Measurements from ENCODE around the gene TPM2.

Gene TPM2

DNA sequence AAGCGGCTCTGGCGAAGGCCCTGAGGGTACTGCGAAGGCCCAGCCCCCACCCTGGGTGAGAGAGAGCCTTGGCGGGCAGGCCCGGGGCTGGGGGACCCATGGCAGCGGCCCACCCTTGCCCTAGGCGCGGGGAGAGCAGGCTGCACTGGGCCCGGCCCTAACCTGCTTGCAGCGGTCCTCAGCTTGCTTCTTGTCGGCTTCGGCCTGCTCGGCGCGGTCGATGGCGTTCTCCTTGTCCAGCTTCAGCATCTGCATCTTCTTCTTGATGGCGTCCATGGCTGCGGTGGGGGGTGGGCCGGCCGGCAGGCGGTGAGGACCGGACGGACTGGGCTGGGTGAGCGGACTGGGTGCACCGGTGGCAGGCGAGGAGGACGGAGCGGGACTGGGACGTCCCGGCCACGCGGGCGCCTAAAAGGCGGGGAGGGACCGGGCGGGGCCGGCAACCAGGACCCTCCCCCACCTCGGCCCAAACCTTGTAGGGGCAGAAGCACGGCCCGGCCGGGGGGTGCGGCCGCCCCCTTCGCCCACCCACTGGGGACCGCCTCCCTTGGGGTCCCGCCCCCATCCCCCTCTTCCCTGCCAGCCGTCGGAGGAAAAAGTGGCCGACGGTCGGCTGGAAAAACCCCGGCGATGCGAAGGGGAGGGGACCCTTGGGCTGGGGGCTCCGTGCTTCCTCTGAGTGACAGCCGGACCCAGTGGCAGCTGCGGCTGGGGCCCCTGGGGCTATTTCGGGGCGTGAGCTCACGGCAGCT lies at the start of gene TPM2:
Gene TPM2, minus strand, starts transcription at position 384 of the 752 bp plus-strand sequence. Its CDS starts 108 bp downstream, at position 276.
- H3K9me3 Mint-ChIP-seq: no peaks in the 10 kb centered on the region
- H3K27me3 Mint-ChIP-seq: no peaks in the 10 kb centered on the region
- H3K4me1 Mint-ChIP-seq: peaks cover 20% of the 10 kb centered on the region
- peak; percentile 61 for ATAC-seq
- no peaks in the 10 kb centered on the region for H3K36me3 Mint-ChIP-seq
- H3K4me3 Mint-ChIP-seq: peak within 1 kb of the TSS; percentile 95
- peak within 1 kb of the TSS; percentile 83 for H3K27ac Mint-ChIP-seq

- no peaks in the 10 kb centered on the region for H3K9me3 Mint-ChIP-seq
- no peaks in the 10 kb centered on the region for H3K27me3 Mint-ChIP-seq
- peaks cover 28% of the 10 kb centered on the region for H3K4me1 Mint-ChIP-seq
- peaks cover 67% of the 10 kb centered on the region for H3K36me3 Mint-ChIP-seq
- ATAC-seq: no peak
- H3K27ac Mint-ChIP-seq: no peak overlapping the region
- H3K4me3 Mint-ChIP-seq: no peak overlapping the region
Measured at GRCh38 chr9:35738924-35739323, 49.2 kb upstream of the TPM2 start.

GRCh38 chr9:35738186-35738585 lies 48.5 kb upstream of the TPM2 start:
- Mint-ChIP-seq H3K9me3 (no peaks in the 10 kb centered on the region), H3K4me1 (peaks cover 23% of the 10 kb centered on the region)
- ATAC-seq: no peak

GRCh38 chr9:35737143-35737542 lies 47.4 kb upstream of the TPM2 start:
- H3K27ac Mint-ChIP-seq: no peak overlapping the region
- H3K36me3 Mint-ChIP-seq: peaks cover 52% of the 10 kb centered on the region
- H3K4me1 Mint-ChIP-seq: peaks cover 29% of the 10 kb centered on the region
- H3K4me3 Mint-ChIP-seq: no peak overlapping the region
- H3K27me3 Mint-ChIP-seq: no peaks in the 10 kb centered on the region
- no peaks in the 10 kb centered on the region for H3K9me3 Mint-ChIP-seq
- ATAC-seq: no peak

More at GRCh38 chr9:35738186-35738585, 48.5 kb upstream of the TPM2 start:
- Mint-ChIP-seq H3K36me3 (peaks cover 60% of the 10 kb centered on the region), H3K27ac (no peak overlapping the region), H3K27me3 (no peaks in the 10 kb centered on the region), H3K4me3 (no peak overlapping the region)

GRCh38 chr9:35736201-35736633 lies 46.5 kb upstream of the TPM2 start:
- H3K4me1 Mint-ChIP-seq: peaks cover 21% of the 10 kb centered on the region
- H3K27me3 Mint-ChIP-seq: no peaks in the 10 kb centered on the region
- H3K9me3 Mint-ChIP-seq: no peaks in the 10 kb centered on the region
- H3K36me3 Mint-ChIP-seq: peaks cover 43% of the 10 kb centered on the region
- no peak overlapping the region for H3K4me3 Mint-ChIP-seq
- no peak overlapping the region for H3K27ac Mint-ChIP-seq
- ATAC-seq: no peak

- no peak for ATAC-seq
- Mint-ChIP-seq H3K27ac (no peak overlapping the region), H3K9me3 (no peaks in the 10 kb centered on the region), H3K4me1 (peaks cover 21% of the 10 kb centered on the region), H3K36me3 (peaks cover 25% of the 10 kb centered on the region), H3K27me3 (no peaks in the 10 kb centered on the region), H3K4me3 (no peak overlapping the region)
Measured at GRCh38 chr9:35734096-35734495, 44.4 kb upstream of the TPM2 start.

GRCh38 chr9:35732800-35733541 lies 43.2 kb upstream of the TPM2 start:
- Mint-ChIP-seq H3K36me3 (peaks cover 14% of the 10 kb centered on the region), H3K27ac (no peak overlapping the region), H3K27me3 (no peaks in the 10 kb centered on the region), H3K4me3 (no peak overlapping the region), H3K9me3 (no peaks in the 10 kb centered on the region), H3K4me1 (peaks cover 21% of the 10 kb centered on the region)
- ATAC-seq: peak; percentile 57

DNA sequence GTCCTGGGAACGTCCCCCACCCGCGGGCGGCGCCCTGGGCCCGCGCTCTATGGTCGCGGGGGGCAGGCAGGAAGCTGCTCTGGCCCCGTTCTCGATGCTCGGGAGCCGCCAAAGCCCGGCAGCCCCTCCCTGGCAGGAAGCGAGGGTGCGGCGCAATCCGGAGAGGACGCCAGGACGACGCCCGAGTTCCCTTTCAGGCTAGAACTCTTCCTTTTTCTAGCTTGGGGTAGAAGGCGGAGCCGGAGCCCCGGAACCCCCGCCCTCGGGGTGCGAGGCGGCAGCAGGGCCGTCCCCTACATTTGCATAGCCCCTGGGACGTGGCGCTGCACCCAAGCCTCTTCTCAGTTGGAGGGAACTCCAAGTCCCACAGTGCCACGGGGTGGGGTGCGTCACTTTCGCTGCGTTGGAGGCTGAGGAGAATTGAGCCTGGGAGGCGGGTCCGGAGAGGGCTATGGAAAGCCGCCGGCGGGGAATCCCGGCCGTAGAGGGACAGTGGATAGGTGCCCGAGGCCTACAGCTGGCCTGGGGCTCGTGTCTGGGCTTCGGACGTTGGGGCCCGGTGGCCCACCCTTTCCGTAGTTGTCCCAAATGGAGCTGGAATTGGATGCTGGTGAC lies 42.6 kb upstream of the TPM2 start, which contains the start of the genes CREB3 and TLN1:
Gene CREB3, plus strand, starts transcription at position 482 of the 615 bp plus-strand sequence. Its CDS starts 107 bp downstream, at position 589.
Gene TLN1, minus strand, starts transcription at position 11 of the 615 bp plus-strand sequence. CDS start 6,501 bp downstream, outside the sequence.
- Mint-ChIP-seq H3K4me3 (no peak within 1 kb of the TSS), H3K27ac (no peak within 1 kb of the TSS), H3K36me3 (peaks cover 14% of the 10 kb centered on the region), H3K4me1 (peaks cover 21% of the 10 kb centered on the region), H3K9me3 (no peaks in the 10 kb centered on the region), H3K27me3 (no peaks in the 10 kb centered on the region)
- peak; percentile 96 for ATAC-seq

DNA sequence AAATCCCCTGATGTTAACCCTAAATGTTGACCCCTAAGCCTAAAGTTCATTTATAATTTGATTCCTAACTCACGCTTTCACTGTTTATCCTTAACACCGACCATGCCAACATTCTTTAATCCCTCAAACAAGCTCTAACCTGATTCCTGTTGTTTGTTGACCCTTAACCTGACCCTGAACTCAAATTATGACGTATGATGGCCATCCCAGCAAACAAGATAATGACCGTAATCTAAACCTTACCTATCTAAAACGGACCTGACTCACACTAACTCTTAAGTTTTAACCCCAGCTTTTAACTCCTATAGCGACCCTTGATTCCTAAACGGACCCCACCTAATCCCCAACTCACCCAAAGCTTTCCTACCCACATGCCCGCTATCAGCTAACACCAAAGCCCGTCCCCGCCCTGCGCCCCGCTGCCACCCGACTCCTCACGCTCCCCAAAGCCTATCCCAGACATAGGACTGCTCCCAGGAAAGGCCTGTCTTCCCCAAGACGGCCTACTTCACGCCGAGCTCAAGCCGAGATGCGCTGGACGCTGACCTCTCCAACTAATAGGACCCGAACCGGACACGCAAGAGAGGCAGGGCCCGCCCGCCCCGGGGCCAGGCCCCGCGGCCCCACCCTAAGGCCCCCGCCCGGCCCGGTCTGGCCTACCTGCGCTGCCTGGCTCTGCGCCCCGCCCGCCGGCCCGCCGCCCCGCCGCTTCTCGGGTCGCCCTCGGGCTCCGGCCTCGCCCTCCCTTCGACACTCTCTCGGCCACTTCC lies 41.9 kb upstream of the TPM2 start:
- Mint-ChIP-seq H3K4me3 (no peak overlapping the region), H3K27ac (no peak overlapping the region), H3K4me1 (peaks cover 21% of the 10 kb centered on the region), H3K36me3 (peaks cover 20% of the 10 kb centered on the region), H3K27me3 (no peaks in the 10 kb centered on the region), H3K9me3 (no peaks in the 10 kb centered on the region)
- no peak for ATAC-seq

DNA sequence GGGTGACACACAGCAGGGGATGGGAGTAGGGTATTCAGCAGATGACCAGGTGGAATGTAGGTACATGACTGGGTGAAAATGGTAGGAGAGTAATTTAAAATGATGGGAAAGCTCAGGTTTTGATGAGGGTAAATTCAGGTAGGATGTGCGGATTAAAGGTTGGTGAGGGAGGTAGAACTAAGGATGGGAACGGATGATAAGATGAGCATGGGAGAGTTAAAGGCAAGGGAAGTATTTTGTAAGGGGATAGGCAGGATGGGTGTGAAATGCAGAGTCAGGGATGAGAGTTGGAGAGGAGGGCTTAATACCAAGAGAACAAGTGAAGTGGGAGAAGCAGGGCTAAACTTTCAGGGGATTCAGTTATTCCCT lies 40.7 kb upstream of the TPM2 start:
- peaks cover 20% of the 10 kb centered on the region for H3K36me3 Mint-ChIP-seq
- H3K4me3 Mint-ChIP-seq: no peak overlapping the region
- no peak overlapping the region for H3K27ac Mint-ChIP-seq

DNA sequence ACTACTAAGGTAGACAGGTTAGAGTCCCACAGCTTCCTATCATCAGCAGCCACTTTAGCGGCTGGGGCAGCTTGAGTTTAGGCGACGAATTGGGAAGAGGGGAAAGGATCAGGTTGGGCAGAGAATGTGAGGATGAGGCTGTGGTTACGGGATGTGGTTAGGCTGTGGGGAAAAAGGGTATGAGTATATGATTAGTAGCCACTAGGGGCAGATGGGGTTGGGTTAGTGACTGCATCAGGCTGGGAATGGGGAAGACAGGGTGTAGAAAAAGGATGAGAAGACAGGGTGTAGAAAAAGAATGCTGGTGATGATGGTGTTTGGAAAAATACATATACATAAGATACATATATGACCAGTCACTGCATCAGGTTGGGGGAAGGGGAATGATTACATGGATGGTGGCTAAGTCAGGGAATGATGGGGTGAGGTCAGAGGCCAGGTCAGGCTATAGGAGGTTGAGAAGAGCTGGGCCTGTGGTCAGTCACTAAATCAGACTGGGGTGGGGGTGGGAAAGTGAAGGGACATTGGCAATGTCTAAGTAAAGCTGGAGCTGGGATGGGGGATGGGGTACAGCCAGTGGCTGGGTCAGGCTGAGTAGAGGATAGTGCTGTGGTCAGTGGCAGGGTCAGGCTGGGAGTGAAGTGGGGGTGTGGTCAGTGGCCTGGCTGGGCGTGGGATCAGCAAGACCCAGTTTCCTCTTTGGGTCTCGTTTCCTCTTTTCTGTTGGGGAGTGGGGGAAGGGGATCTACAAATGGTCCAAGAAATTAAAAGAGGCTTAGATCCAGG lies 40.2 kb upstream of the TPM2 start:
- H3K27ac Mint-ChIP-seq: no peak overlapping the region
- no peaks in the 10 kb centered on the region for H3K27me3 Mint-ChIP-seq
- H3K4me3 Mint-ChIP-seq: no peak overlapping the region
- peaks cover 18% of the 10 kb centered on the region for H3K36me3 Mint-ChIP-seq
- no peaks in the 10 kb centered on the region for H3K9me3 Mint-ChIP-seq
- peaks cover 10% of the 10 kb centered on the region for H3K4me1 Mint-ChIP-seq
- no peak for ATAC-seq

More for the DNA sequence above, 40.7 kb upstream of the TPM2 start:
- H3K27me3 Mint-ChIP-seq: no peaks in the 10 kb centered on the region
- no peaks in the 10 kb centered on the region for H3K9me3 Mint-ChIP-seq
- no peak for ATAC-seq
- H3K4me1 Mint-ChIP-seq: peaks cover 15% of the 10 kb centered on the region

DNA sequence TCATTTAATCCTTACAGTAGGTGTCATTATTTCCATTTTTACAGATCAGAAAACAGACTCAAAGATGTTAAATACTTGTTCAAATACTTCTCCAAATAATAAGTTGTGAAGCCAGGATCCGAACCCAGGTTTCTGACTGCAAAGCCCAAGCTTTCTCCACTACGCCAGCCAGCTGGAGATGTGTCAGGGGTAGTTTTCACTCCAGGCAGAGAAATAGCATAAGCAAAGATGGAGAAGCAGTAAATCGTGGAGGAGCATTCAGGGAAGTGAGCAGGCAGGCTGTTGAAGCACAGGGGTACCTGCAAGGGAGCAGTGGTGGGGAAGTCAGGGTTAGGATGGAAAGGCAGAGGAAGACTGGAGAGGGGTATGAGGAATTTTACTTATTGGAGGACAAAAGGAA lies 39.4 kb upstream of the TPM2 start:
- Mint-ChIP-seq H3K36me3 (peaks cover 24% of the 10 kb centered on the region), H3K4me1 (peaks cover 10% of the 10 kb centered on the region), H3K27me3 (no peaks in the 10 kb centered on the region), H3K4me3 (no peak overlapping the region), H3K27ac (no peak overlapping the region), H3K9me3 (no peaks in the 10 kb centered on the region)
- ATAC-seq: no peak

DNA sequence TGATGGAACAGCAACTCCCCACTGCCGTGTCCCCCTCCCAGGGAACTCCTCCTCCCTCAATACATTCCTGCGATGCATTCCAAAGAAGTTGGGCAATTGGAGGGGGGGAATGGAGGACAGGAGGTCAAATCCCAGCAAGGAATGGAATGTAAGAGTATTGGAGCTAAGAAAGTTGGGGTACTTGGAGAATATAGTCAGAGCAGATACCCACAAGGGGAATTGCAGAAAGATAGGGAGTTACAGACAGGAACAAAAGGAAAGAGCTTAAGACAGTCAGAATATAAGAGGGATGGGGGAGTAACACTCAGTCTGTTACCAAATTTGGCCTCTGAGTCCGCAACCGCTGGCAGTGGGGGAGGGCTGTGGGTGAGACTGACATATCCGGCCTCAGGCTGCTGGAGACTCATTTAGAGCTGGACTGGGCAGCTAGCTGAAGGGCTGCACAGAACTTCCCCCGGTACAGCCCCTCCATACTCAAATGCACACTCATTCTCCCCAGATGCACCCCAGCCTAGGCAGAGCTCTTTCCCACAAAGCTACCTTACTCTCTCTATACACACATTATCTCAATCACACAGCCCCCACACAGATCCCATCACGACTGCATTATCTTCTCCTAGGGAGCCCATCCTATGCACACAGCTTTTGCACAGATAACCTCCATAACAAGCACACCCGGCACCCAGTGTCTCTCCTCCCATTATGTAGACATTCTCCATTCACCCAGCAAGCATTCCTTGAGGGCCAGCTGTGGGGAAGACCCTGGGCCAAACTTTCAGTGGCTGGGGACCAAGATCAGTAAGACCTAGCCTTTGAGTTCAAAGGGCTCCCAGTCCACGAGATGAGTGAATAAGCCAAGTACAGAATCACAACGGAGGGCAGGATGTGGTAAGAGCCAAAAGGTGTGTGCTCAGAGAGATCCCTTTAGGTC lies 38.6 kb upstream of the TPM2 start:
- H3K27ac Mint-ChIP-seq: no peak overlapping the region
- H3K4me1 Mint-ChIP-seq: peaks cover 10% of the 10 kb centered on the region
- no peak overlapping the region for H3K4me3 Mint-ChIP-seq
- no peaks in the 10 kb centered on the region for H3K9me3 Mint-ChIP-seq
- peaks cover 24% of the 10 kb centered on the region for H3K36me3 Mint-ChIP-seq
- no peaks in the 10 kb centered on the region for H3K27me3 Mint-ChIP-seq
- no peak for ATAC-seq
